Measurements from ENCODE around the gene SRP68.
A peak's percentile ranks its signal among the peaks of the same experiment; 100 is the strongest.

The SRP68 gene

GRCh38 chr17:76000755-76001521, 71.4 kb downstream of the SRP68 start, which contains the start of gene CDK3:
TSS of gene CDK3 (plus strand) at chr17:76000855. CDS start at chr17:76001426, 571 bp downstream.
- Histone ChIP-seq H3K4me1 (ENCODE audit: control extremely low read depth in 1 of 4, control insufficient read depth in 4 of 4, insufficient read depth in 4 of 4, low read length in 3 of 4) (peaks cover 0 to 36% (median 25%) of the 10 kb centered on the region in 4 experiments), H3K27ac (ENCODE audit: insufficient read depth in 1 of 2, low read depth in 1 of 2, low read length in 2 of 2, poor library complexity in 1 of 2, severe bottlenecking in 2 of 2) (no peak within 1 kb of the TSS), H3K9me3 (ENCODE audit: control extremely low read depth in 1 of 5, control insufficient read depth in 4 of 5, insufficient read depth in 2 of 5, low read depth in 1 of 5, low read length in 4 of 5) (no peaks in the 10 kb centered on the region), H3K4me3 (ENCODE audit: control insufficient read depth in 1 of 7, extremely low read depth in 1 of 7, insufficient read depth in 4 of 7, low read depth in 2 of 7, low read length in 6 of 7) (no peak within 1 kb of the TSS), H3K27me3 (replicated peaks in 2 of 5; ENCODE audit: control insufficient read depth in 4 of 5, insufficient read depth in 5 of 5, low read length in 4 of 5) (no peaks in the 10 kb centered on the region), H3K36me3 (ENCODE audit: control insufficient read depth in 4 of 4, insufficient read depth in 4 of 4, low read length in 3 of 4) (peaks cover 0 to 25% (median 11%) of the 10 kb centered on the region in 4 experiments)
- WGBS (ENCODE audit: insufficient coverage) = 90% methylated on average over 17 of the region's 21 CpGs
- no peak for DNase-seq
- ChIA-PET CTCF (interaction anchor here (0.7 to 14.8 kb wide), 11 partner anchors 7 to 281 kb away, joined by 3 to 183 read pairs (median 4); partner anchors contain the start of gene EVPL), POLR2A (interaction anchor here (1.5 kb wide), 1 partner anchor 16 kb away, joined by 4 read pairs; no protein-coding TSS in a partner anchor)

- peak; percentile 54 to 73 (median 70) for DNase-seq
- POLR2A ChIA-PET = no interaction called here
- peaks cover 0 to 26% (median 14%) of the 10 kb centered on the region in 4 experiments for H3K36me3 ChIP-seq (ENCODE audit: control insufficient read depth in 4 of 4, insufficient read depth in 4 of 4, low read length in 3 of 4)
- no peaks in the 10 kb centered on the region for H3K9me3 ChIP-seq (ENCODE audit: control extremely low read depth in 1 of 5, control insufficient read depth in 4 of 5, insufficient read depth in 2 of 5, low read depth in 1 of 5, low read length in 4 of 5)
- H3K4me1 ChIP-seq (ENCODE audit: control extremely low read depth in 1 of 4, control insufficient read depth in 4 of 4, insufficient read depth in 4 of 4, low read length in 3 of 4) = peaks cover 0 to 34% (median 18%) of the 10 kb centered on the region in 4 experiments
- H3K4me3 ChIP-seq (ENCODE audit: control insufficient read depth in 1 of 7, extremely low read depth in 1 of 7, insufficient read depth in 4 of 7, low read depth in 2 of 7, low read length in 6 of 7) = no peak overlapping the region
- CTCF ChIA-PET = interaction anchor here (0.7 to 14.8 kb wide), 16 partner anchors 8 to 282 kb away, joined by 3 to 183 read pairs (median 3); partner anchors contain the start of gene EVPL
- 74% methylated on average over 30 of the region's 31 CpGs for WGBS (ENCODE audit: insufficient coverage)
- no peaks in the 10 kb centered on the region for H3K27me3 ChIP-seq (replicated peaks in 2 of 5; ENCODE audit: control insufficient read depth in 4 of 5, insufficient read depth in 5 of 5, low read length in 4 of 5)
- no peak overlapping the region for H3K27ac ChIP-seq (ENCODE audit: insufficient read depth in 1 of 2, low read depth in 1 of 2, low read length in 2 of 2, poor library complexity in 1 of 2, severe bottlenecking in 2 of 2)
These were observed 72.1 kb downstream of the SRP68 start for GRCh38 chr17:76000016-76000754.

GRCh38 chr17:75998327-75998795, 74.0 kb downstream of the SRP68 start:
- CTCF ChIA-PET = interaction anchor here (0.7 to 14.8 kb wide), 10 partner anchors 8 to 659 kb away, joined by 3 to 183 read pairs (median 4); partner anchors contain the start of gene MRPL38
- Histone ChIP-seq H3K4me1 (ENCODE audit: control extremely low read depth in 1 of 4, control insufficient read depth in 4 of 4, insufficient read depth in 4 of 4, low read length in 3 of 4) (peaks cover 0 to 33% (median 16%) of the 10 kb centered on the region in 4 experiments), H3K27ac (ENCODE audit: insufficient read depth in 1 of 2, low read depth in 1 of 2, low read length in 2 of 2, poor library complexity in 1 of 2, severe bottlenecking in 2 of 2) (no peak overlapping the region), H3K36me3 (ENCODE audit: control insufficient read depth in 4 of 4, insufficient read depth in 4 of 4, low read length in 3 of 4) (peaks cover 0 to 17% (median 13%) of the 10 kb centered on the region in 4 experiments), H3K27me3 (replicated peaks in 2 of 5; ENCODE audit: control insufficient read depth in 4 of 5, insufficient read depth in 5 of 5, low read length in 4 of 5) (no peaks in the 10 kb centered on the region), H3K4me3 (ENCODE audit: control insufficient read depth in 1 of 7, extremely low read depth in 1 of 7, insufficient read depth in 4 of 7, low read depth in 2 of 7, low read length in 6 of 7) (no peak overlapping the region), H3K9me3 (ENCODE audit: control extremely low read depth in 1 of 5, control insufficient read depth in 4 of 5, insufficient read depth in 2 of 5, low read depth in 1 of 5, low read length in 4 of 5) (no peaks in the 10 kb centered on the region)
- no peak for DNase-seq
- POLR2A ChIA-PET = no interaction called here
- WGBS (ENCODE audit: insufficient coverage) = 96% methylated on average over 8 of the region's 9 CpGs

GRCh38 chr17:75996665-75997590, 75.4 kb downstream of the SRP68 start:
- Histone ChIP-seq H3K27ac (ENCODE audit: insufficient read depth in 1 of 2, low read depth in 1 of 2, low read length in 2 of 2, poor library complexity in 1 of 2, severe bottlenecking in 2 of 2) (peak overlapping the region; percentile 40 to 76), H3K27me3 (replicated peaks in 2 of 5; ENCODE audit: control insufficient read depth in 4 of 5, insufficient read depth in 5 of 5, low read length in 4 of 5) (no peaks in the 10 kb centered on the region), H3K9me3 (ENCODE audit: control extremely low read depth in 1 of 5, control insufficient read depth in 4 of 5, insufficient read depth in 2 of 5, low read depth in 1 of 5, low read length in 4 of 5) (no peaks in the 10 kb centered on the region), H3K36me3 (ENCODE audit: control insufficient read depth in 4 of 4, insufficient read depth in 4 of 4, low read length in 3 of 4) (peaks cover 0 to 11% (median 6%) of the 10 kb centered on the region in 4 experiments), H3K4me1 (ENCODE audit: control extremely low read depth in 1 of 4, control insufficient read depth in 4 of 4, insufficient read depth in 4 of 4, low read length in 3 of 4) (peaks cover 0 to 33% (median 16%) of the 10 kb centered on the region in 4 experiments), H3K4me3 (ENCODE audit: control insufficient read depth in 1 of 7, extremely low read depth in 1 of 7, insufficient read depth in 4 of 7, low read depth in 2 of 7, low read length in 6 of 7) (peak overlapping the region in 6 of 7 experiments; percentile 13 to 53 (median 36))
- POLR2A ChIA-PET = interaction anchor here (0.7 to 1.7 kb wide), 3 partner anchors 16 to 97 kb away, joined by 3 to 6 read pairs (median 6); partner anchors contain the start of genes ACOX1 and TEN1
- 5% methylated on average over 16 of the region's 18 CpGs for WGBS (ENCODE audit: insufficient coverage)
- peak; percentile 52 to 76 (median 71) for DNase-seq
- CTCF ChIA-PET = interaction anchor here (0.6 to 14.8 kb wide), 9 partner anchors 9 to 402 kb away, joined by 3 to 183 read pairs (median 4); partner anchors contain the start of gene MRPL38

- no peak for DNase-seq
- H3K27ac ChIP-seq (ENCODE audit: insufficient read depth in 1 of 2, low read depth in 1 of 2, low read length in 2 of 2, poor library complexity in 1 of 2, severe bottlenecking in 2 of 2) = no peak overlapping the region
- peaks cover 0 to 15% (median 8%) of the 10 kb centered on the region in 4 experiments for H3K36me3 ChIP-seq (ENCODE audit: control insufficient read depth in 4 of 4, insufficient read depth in 4 of 4, low read length in 3 of 4)
- no peaks in the 10 kb centered on the region for H3K9me3 ChIP-seq (ENCODE audit: control extremely low read depth in 1 of 5, control insufficient read depth in 4 of 5, insufficient read depth in 2 of 5, low read depth in 1 of 5, low read length in 4 of 5)
- H3K4me1 ChIP-seq (ENCODE audit: control extremely low read depth in 1 of 4, control insufficient read depth in 4 of 4, insufficient read depth in 4 of 4, low read length in 3 of 4) = peaks cover 0 to 33% (median 16%) of the 10 kb centered on the region in 4 experiments
- WGBS (ENCODE audit: insufficient coverage) = 98% methylated on average over 5 of the region's 7 CpGs
- POLR2A ChIA-PET = no interaction called here
- CTCF ChIA-PET = interaction anchor here (4.4 to 14.8 kb wide), 3 partner anchors 11 to 90 kb away, joined by 17 to 183 read pairs (median 33); partner anchors contain the start of gene MRPL38
- no peaks in the 10 kb centered on the region for H3K27me3 ChIP-seq (replicated peaks in 2 of 5; ENCODE audit: control insufficient read depth in 4 of 5, insufficient read depth in 5 of 5, low read length in 4 of 5)
- no peak overlapping the region for H3K4me3 ChIP-seq (ENCODE audit: control insufficient read depth in 1 of 7, extremely low read depth in 1 of 7, insufficient read depth in 4 of 7, low read depth in 2 of 7, low read length in 6 of 7)
These were observed 76.9 kb downstream of the SRP68 start for GRCh38 chr17:75995385-75995925.
